Stimulated activated CD4-positive, alpha-beta T cell treated with anti-CD3 and anti-CD28 coated beads, Interleukin-2, amount 100 ng/mL, for 24 hours (primary cell): ENCODE results near the gene JHY.
"Not testable (repeated sequence)": the region's sequence is repeated elsewhere in the genome, so short reads cannot be mapped to it uniquely, and the experiment has no call there.

ENCODE experiments used
- DNase-seq, 2 donors: peaks; one replicate each; pipeline ENCODE4 v3.0.0-alpha.2; 2020

JHY gene

DNA sequence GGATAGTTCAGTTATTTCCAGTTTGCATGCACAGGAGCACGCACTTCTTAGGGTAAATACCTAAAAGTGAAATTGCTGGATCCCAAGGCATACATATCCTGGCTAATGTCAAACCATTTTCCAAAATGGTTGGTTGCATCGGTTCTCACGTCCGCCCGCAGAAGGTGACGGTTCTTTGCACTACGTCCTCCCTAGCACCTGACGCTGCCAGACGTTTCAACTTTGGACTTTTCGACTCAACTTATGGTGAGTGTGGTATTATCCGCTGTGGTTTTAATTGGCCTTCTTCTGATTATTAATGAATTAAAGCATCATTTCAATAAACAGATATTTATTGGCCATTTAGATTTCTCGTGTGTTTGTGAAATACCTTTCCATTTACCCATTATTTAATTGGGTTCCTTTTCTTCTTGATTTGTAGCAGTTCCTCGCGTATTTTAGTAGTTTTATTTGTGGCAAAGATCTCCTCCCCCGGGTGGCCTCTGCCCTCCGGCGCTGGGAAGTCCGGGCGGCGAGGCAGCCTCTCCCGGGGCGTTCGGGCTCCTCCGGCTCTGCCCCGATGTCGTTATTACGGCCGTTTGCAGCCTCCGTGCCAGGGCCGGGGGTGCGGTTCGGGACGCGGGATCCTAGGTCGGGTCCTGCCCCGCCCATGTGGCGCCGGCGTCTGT, at the start of gene JHY:
Gene JHY, plus strand, starts transcription at position 571 of the 668 bp plus-strand sequence. CDS start 3,091 bp downstream, outside the sequence.
- peak in 1 of 2 donors; percentile 52 for DNase-seq

DNA sequence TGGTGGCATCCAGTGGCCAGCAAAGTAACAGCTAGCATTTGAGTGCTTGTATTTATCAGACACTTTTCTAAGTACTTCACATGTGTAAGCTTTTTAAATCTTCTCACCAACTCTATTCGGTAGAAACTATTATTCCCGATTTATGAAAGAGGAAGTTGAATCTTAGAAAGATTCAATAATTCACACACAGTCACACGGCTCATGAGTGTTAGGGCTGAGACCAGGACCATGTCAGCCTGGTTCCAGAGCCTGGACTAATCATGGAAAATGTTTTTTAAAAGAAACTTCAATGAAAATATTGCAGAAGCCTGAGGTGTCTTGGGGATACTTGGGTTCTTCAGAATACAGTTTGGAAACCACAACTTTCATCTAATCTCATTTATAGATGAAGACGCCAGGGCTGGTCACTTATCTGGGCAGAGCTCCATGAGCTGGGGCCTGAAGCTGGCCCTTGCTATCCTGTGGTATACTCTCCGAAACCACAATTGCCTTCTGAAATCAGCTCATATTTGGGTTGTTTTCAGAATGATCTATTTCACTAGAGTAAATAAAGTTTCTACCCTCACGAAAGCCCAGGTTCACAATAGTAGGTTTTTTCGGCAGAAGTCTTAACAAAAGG, 48.6 kb upstream of the JHY start:
- DNase-seq, result no peak

DNA sequence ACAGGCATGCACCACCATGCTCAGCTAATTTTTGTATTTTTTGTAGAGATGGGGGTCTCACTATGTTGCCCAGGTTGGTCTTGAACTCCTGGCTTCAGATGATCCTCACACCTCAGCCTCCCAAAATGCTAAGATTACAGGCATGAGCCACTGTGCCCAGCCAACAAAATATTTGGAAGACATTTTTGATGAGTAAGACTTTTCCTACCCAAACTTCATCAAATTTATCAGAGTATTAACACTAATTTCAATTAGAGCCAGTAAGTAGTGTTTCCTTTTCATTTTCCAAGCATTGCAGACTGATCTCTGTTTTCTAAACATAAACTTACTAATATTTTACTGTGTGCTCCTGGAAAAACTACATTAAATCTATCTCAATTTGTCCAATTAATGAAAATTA, 45.6 kb upstream of the JHY start:
- no peak for DNase-seq

DNA sequence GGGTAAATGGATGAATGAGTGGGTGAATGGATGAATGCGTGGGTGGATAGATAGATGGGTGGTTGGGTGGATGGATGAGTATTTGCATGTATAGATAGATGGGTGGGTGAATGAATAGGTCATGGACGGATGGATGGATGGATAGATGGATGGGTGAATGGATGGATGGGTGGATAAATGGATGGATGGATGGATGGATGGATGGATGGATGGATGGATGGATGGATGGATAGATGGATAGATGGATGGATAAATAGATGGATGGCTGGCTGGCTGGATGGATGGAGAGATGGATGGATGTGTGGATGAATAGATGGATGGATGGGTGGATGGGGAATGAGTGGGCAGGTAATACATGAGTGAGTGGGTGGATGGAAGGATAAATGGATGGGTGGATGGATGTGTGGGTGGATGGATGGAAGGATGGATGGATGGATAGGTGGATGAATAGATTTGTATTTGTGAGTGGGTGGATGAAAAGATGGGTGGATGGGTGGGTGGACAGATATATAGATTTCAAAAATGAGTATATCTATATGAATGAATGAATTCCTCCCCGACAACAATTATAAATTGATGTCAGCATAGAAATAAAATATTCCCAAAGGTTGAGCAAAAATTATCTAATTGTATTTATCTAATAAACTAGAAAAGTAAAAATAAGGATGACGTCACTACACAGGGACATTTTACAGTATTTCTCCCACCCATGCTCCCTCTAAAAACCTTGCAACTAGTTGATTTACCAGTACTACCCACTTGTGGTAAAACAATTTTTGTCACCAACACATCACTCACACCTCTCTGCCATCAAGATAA, 44.8 kb upstream of the JHY start:
- no peak for DNase-seq

DNA sequence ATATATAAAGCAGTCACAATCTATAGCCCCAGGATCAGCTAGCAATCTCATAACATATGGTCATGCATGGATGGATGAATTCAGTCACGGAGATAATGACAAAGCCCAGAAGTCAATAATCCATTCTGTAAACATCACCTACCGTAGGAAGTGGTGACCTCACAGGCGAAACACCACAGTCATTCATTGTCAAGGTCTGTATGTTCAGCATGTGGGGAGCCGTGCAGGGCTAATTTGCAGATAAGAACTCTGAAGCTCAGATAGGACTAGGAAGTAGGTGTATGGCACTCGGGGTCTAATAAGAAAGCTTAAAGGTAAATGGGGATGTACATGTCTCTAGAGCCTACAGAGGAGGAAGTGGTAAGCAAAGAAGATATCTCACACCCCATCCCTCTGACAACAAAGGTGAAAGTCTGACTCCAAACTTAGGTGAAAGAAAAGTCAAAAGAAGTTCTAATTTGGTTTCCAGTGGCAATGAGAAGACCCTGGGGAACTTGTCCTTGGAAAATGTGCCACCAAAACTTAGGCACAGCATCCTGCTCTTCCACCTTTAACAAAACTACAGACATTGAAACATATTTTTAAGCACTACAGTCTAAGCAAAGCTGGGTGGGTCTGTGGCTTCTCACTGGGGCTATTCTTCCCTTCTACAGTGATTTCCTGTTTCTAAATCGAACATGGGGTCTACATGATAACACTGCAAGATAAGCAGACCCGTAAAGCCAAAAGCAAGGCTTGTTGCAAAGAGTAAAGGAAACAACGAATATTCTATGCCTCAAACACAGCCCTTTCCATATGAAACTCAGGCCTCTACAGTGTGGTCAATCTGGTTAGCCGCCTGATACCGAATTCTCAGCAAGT, 39.0 kb upstream of the JHY start:
- DNase-seq, result peak; percentile 25 to 38

DNA sequence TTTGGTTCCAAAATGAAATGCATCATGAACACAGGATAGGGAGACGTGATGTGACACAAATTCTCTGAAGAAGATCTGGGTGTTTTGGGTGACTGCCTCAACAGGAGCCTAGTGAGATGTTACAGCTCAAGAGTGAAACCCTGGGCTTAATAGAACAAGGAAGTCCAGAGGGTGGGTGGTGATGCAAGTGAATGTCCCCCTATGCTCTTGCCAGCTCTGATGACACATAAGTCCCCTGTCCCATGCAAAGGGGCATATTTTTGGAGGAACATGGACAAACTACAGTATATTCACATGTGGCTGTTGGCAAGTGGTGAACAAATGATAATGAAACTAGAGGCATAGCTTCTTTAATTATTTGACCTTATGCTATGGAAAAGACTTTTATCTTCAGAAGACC, 35.1 kb upstream of the JHY start:
- DNase-seq, result no peak

DNA sequence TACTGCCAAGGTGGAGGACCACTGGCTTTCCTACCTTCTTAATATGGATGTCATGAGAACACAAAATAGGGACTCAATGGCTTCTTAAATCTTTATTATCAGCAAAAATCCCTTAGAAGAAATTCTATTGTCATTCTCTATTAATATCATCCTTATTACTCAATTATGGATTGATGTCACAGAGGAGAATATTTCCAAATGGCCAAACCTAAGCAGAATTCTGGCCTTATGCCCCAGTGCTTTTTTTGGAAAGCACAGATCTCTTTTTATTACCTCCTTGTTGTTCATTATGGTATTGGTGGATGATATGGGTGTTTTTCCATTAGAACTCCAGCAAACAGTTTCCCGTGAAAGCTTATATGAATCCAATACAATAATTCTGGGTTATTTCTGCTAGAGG, 34.4 kb upstream of the JHY start:
- DNase-seq, result no peak

DNA sequence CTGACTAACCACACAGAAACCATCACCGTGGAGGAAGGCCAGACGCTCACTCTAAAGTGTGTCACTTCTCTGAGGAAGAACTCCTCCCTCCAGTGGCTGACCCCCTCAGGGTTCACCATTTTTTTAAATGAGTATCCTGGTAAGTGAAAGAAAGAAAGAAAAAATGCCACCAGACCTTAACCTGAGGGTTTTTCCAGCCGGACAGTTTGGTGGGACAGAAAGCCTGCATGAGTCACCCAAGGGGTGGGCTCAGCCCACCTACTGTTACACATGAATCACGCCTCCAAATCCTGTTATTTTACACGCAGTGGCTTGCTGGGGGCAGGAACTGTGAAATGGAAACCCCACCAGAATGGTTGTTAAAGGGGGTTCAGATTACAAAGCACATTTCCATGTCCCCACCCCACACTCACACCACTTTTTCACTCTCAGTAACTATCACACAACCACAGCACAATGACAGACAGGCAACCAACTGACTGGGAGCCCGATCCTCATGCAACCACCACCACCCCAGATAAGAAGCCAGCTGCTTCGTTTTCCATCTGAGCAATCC, 32.4 kb upstream of the JHY start:
- peak; percentile 22 to 40 for DNase-seq

DNA sequence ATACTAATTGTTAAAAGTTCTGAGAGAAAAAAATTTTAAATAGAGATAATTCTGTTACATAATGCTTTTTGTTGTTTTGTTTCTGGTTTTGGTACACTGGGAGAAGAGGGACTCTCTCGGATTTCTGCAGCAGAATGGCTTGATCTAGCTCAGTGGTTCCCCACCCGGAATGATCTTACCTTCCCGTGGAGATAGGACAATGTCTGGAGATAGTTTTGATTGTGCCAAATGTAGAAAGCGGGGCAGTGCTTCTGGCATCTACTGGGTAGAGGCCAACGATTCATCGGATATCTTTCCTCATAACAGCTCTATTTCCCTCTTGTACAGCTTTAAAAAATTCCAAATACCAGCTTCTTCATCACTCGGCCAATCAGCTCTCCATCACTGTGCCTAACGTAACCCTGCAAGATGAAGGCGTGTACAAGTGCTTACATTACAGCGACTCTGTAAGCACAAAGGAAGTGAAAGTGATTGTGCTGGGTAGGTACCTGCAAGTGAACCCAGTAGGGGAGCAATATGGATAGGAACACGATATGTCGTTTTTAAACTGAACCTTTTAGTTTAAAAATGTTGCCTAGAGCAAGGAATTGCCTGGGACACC, 31.1 kb upstream of the JHY start:
- DNase-seq, result no peak

DNA sequence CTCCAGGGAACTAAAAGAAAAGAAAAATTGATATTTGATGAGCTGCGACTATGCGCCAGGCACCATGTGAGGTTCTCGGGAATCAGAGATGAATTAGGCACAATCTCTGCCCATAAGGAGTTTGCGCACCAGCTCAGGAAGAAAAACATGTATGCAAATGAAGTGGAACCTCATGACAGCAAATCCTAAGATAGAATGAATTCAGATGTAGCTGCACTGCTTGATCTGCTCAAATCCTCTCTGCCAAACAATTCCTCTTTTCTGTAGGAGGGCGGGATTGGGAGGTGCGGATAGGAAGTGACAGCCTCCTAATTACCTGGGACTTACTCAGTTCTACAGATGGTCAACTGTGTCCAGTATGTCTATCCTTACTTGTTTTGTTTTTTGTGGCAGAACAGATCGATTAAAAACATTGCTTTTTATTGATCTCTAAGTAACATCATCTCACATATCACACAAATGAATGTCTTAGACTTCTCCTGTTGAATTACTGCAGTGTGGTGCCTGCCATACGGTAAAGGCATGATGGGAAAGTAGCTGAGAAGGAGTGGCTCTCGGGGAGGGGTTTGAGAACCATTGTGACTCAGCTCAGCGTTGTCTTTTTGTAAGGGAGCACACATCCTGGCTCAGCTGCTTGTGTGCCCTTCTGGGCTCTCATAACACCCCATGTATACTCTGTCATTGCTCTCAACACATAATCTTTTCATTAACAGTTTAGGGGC, 30.3 kb upstream of the JHY start:
- DNase-seq, result peak; percentile 13 to 37

DNA sequence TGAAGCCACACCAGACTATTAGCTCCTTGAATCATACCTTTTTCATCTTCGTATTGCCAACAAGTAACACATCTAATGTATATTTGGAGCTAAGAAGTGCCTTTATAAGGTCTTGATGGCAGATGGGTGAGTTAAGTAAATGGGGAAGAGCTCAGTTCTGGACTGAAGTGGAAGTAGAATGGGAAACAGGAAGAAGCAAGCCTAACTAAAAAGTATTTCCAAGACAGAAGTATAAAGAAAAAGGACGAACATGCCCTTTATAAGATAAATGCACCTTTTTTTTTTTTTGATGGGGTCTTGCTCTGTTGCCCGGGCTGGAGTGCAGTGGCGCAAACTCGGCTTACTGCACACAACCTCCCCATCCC, 29.8 kb upstream of the JHY start:
- no peak for DNase-seq

DNA sequence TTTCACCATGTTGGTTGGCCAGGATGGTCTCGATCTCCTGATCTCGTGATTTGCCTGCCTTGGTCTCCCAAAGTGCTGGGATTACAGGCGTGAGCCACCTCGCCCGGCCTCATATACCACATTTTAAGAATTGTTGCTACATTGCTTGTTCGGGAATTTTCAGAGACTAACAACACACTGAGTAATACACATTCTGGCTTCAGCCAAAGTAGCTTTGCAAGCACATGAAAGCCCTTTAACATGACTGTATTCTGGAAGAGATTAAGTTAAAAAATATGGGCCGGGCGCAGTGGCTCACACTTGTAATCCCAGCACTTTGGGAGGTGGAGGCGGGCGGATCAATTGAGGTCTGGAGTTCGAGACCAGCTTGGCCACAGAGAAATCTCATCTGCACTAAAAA, 29.3 kb upstream of the JHY start:
- DNase-seq, result no peak

DNA sequence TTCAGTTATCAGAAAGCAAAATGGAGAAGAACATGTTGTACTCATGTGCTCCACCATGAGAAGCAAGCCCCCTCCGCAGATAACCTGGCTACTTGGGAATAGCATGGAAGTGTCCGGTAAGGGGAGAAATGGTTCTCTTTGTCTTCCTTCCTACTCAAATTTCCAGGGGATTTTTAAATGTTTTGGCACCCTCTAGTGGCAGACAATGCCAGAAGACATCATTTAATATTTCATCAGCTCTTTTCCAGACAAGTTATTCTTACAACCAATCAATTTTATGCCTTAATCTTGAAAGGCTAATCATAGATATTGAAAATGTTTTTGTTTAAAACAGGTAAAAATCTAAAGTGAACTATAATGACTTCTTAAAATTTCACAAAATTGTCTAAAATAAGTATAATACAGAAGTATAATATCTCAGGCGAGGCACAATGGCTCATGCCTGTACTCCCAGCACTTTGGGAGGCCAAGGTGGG, 28.6 kb upstream of the JHY start:
- DNase-seq, result peak in 1 of 2 donors; percentile 46

DNA sequence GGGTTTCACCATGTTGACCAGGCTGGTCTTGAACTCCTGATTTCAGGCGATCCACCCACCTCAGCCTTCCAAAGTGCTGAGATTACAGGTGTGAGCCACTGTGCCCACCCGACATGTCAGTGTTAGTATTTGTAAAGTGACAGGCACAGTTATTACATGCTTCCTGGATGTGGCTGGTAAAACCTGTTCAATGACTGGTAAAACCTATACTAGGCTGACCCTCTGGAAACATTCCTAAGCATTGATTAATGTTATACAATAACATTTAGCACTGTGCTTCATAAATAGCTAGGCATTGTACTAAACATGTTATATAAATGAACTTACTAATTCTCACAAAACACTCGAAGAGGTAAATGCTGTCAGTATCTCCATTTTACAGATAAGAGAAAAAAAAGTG, 20.9 kb upstream of the JHY start:
- no peak for DNase-seq

DNA sequence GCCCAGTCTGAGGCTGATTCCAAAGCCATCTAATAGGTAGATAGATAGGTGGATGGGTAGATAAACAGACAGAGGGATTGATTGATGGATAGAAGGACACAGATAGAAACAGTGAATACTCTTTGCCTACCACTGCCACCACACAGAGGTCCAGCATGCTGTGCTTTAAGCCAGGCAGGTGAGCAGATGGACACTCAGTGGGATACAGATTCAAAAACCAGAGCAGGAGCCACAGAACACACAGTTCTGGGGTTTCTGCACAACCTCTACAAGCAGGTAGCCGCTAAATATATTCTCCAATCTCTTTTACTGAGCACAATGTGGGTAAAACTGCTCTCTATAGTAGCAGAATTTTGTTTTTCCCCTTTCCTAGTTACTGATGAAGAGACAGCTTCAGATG, 20.5 kb upstream of the JHY start:
- DNase-seq, result no peak

DNA sequence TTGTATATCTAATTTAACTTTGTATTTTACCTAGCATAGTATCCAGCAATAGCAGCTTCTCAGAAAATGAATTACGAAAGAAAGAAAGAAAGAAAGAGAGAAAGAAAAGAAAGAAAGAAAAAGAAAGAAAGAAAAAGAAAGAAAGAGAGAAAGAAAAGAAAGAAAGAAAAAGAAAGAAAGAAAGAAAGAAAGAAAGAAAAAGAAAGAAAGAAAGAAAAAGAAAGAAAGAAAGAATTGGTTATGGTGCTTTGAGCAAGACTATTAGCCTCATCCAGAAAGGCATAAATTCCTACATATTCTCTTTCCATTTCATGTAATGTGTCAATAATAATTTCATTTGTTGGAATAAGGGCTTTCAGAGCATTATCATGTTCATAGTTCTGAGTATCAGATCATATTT, 19.4 kb upstream of the JHY start:
- DNase-seq, result not testable (repeated sequence)

DNA sequence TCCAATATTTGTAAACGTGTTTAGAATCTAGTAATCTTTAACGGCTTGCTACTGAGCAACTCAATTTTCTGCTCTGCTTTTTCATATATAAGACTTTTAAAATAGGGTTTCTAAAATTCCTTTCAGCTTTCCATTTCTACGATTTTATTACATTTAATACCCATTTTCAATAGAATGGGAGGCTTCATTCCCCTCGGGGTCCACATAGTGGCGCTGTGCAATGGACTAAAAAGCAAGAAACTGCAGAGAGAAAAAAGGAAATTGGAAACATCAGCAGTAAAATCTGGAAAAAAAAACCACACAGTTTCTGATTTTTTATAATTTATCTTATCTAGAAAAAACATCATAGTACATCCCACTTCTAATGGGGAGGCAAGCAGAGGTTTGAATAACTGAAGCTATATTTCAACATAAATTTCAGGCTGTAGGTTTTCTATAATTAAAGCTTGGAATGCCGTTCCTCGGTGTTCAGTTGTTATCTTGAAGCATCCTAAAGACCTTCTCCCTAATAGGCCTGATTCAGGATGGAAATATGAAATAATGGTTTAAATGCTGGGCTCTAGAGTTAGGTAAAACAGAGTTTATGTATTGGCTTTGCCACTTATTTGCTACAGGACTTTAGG, 18.7 kb upstream of the JHY start:
- DNase-seq, result peak; percentile 63 to 64

DNA sequence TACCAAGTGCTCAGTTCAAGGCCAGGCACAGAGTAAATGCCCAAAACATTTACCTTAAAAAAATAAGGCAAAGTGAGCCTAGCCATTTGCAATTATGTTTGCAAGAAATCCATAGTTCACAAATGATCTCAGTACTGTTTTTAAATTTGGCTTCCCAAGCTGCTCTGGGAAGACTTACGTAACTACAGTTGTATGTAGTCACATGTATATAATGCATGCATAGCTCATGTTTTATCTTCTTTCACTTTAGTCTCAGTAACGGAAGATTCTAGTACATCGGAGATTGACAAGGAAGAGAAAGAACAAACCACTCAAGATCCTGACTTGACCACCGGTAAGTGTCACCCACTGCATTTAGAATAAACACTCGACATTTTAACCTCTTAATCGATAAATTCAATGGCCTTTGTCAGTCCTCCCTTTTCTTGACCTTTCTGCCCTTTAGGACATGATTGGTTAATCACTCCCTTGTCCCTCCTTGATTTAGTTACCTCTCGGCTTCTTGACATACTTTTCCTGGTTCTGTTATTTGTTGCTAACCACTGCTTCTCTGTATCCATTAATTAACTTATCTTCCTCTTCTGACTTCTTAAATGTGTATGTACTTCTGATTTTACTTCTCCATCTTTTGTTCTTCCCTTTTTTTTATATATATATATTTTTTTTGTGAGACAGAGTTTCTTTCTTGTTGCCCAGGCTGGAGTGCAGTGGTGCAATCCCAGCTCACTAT, 18.0 kb upstream of the JHY start:
- DNase-seq, result no peak

DNA sequence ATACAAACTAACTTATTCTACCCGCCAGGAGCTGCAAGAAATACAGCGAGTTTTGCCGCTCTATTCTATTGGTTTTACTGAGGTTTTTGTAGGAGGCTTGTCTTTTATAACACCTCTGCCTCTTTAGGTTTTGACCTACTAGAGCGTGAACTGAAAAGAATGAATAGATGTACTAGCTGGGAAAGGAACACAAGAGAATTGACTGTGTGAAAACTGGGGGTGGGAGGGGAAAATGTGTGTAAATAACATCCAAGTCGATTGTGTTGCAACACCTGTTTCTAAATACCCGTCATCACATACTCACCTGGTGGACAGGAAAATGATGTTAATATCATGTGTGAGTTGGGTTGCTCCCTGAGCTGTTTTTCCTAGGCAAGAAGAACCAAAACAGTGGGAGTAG, 12.9 kb upstream of the JHY start:
- DNase-seq, result no peak

DNA sequence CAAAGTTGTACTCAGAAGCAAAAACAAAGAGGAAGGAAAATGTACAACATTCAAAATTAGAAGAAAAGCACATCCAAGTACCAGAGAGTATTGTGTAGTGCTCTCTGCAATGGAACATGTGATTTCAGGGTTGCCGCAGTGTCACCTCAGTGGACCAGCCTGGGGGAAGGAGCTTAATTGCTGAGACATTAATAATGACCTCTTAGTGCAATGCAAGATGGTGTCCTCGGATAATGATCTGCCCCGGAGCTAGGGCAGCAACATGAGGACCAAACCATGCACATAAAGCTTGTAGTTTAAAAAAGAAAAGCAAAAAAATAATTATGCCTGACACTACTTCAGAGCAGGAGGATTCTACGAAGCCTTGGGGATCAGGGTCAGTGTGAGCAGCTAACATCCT, 11.3 kb upstream of the JHY start:
- DNase-seq, result no peak
